Activated CD4-positive, CD25-positive, alpha-beta regulatory T cell treated with anti-CD3 and anti-CD28 coated beads, Interleukin-2, amount 50 U/mL, for 72 hours (primary cell): ENCODE measurements around the gene DRD4.
"Not testable (repeated sequence)": the region's sequence is repeated elsewhere in the genome, so short reads cannot be mapped to it uniquely, and the experiment has no call there.

Source experiments
- DNase-seq: peaks from one replicate; pipeline ENCODE4 v3.0.0; 2021

DRD4 gene

GRCh38 chr11:645536-645935 is 8.5 kb downstream of the DRD4 start:
- DNase-seq, result no peak

- no peak for DNase-seq
Observed at GRCh38 chr11:646214-646613, 9.1 kb downstream of the DRD4 start.

GRCh38 chr11:647672-648158 is 10.6 kb downstream of the DRD4 start:
- DNase-seq, result not testable (repeated sequence)

GRCh38 chr11:650482-650881 is 13.4 kb downstream of the DRD4 start:
- no peak for DNase-seq

- not testable (repeated sequence) for DNase-seq
Observed at GRCh38 chr11:653136-653535, 16.1 kb downstream of the DRD4 start.

GRCh38 chr11:653837-654236 is 16.8 kb downstream of the DRD4 start:
- DNase-seq, result no peak

GRCh38 chr11:654444-654843 is 17.4 kb downstream of the DRD4 start:
- not testable (repeated sequence) for DNase-seq

GRCh38 chr11:655036-655726 is 18.1 kb downstream of the DRD4 start:
- DNase-seq, result no peak

GRCh38 chr11:656426-656825 is 19.4 kb downstream of the DRD4 start:
- no peak for DNase-seq

- DNase-seq, result no peak
Observed at GRCh38 chr11:656866-657265, 19.8 kb downstream of the DRD4 start.

GRCh38 chr11:657691-658126 is 20.6 kb downstream of the DRD4 start:
- no peak for DNase-seq

- no peak for DNase-seq
Observed at GRCh38 chr11:659532-660085, 22.5 kb downstream of the DRD4 start.

GRCh38 chr11:660281-660680 is 23.2 kb downstream of the DRD4 start:
- no peak for DNase-seq

GRCh38 chr11:660681-661444 is 23.8 kb downstream of the DRD4 start:
- no peak for DNase-seq

- no peak for DNase-seq
Observed at GRCh38 chr11:662689-663274, 25.7 kb downstream of the DRD4 start.

- no peak for DNase-seq
Observed at GRCh38 chr11:665062-665703, 28.1 kb downstream of the DRD4 start.

GRCh38 chr11:665704-666281 is 28.7 kb downstream of the DRD4 start:
- no peak for DNase-seq

- no peak for DNase-seq
Observed at GRCh38 chr11:673866-674265, 36.8 kb downstream of the DRD4 start.

GRCh38 chr11:674406-674805 is 37.3 kb downstream of the DRD4 start:
- DNase-seq, result no peak

GRCh38 chr11:678297-678696 is 41.2 kb downstream of the DRD4 start:
- no peak for DNase-seq

GRCh38 chr11:679271-680207 is 42.5 kb downstream of the DRD4 start:
- no peak for DNase-seq

- no peak for DNase-seq
Observed at GRCh38 chr11:680476-680875, 43.4 kb downstream of the DRD4 start.
